HG03571 (cell line): ENCODE measurements around the gene SSTR3.

Experiments used
- ATAC-seq: cut with Tn5 transposase; IDR thresholded peaks from one replicate; pipeline ENCODE4 v1.9.1; 2021; ENCODE audit not compliant: unreplicated experiment

The SSTR3 gene

DNA sequence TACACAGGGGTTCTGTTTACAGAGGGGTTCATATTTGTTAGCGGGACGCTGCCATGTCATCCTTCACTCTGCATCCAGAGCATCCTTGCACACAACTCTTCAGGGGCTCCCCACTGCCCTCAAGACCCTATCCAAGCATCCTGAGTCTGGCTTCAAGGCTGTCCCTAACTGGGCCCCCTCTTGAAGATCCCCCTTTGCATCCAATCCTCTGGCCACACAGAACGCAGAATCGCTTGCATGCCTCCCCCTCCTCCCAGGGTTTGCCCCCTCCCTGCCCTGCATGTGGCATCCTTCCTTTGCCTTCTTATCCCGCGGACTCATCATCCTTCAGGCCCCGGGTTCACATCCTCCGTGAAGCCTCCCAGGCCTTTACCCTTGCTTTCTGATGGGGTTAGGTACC is 42.9 kb downstream of the SSTR3 start:
- ATAC-seq, result no peak

DNA sequence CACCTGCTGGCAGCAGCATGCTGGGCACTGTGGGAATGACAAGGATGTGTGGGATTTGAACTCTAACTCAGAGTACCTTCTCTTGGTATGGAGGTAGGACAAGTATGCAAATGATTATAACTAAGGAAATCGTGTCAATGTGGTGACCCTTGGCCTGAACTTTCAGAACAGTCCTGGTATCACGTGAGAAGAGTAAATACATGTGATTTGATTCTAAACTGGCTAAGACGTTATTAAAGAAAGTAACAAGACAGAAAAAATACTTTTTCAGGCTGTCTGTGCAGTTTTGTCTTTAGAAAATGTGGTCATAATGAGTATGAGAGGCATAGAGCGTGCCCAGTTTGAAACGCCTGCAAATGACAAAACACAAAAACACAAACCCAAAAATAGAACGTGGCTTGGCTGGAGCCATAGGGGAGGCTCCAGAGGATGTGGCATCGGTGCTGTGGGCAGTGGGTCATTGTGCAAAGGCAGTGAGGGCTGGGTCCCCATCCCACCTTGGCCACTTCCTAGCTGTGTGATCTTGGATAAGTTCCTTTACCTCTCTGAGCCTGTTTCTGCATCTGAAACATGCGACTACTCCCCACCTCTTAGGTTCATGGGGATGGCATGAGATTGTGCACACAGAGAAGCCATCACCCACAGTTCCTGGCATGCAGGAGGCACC is 44.2 kb downstream of the SSTR3 start:
- no peak for ATAC-seq

DNA sequence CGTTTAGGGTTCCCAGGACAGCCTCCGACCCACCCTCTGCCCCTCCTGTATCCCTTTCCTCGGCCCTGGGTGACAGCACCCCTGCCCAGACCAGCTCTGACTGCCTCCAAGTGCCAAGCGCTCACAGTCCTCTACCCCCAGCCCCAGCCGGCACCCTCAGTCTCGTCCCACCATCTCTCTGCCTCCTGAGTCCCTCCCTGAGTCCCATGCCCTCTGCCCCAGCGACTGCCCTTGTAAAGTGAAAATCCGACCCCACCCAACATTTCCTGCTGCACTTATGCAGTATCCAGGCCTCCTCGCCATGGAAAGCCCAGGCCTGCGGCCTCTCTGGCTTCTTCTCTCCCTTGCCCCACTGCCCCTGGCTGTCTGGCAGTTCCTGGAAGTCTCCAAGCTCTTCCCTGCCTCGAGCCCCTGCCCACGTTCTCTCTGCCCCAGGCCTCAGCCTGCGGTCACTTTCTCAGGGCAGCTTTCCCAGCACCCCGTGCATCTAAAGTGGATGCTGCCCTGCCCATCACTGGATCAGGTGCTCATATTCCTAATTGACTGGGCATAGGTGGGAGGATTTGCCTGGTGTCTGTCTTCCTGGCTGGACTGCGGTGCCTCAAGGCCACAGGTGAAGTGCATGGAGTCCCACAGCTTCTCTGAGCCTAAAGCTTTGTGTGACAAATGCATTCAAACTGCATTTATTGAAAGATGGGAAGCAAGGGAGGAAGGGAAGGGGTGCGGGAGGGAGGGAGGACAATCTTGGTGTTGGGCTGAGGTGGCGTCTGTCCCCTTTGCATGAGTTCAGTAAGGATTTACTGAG is 44.9 kb downstream of the SSTR3 start:
- no peak for ATAC-seq

GRCh38 chr22:37166675-37167066 is 45.6 kb downstream of the SSTR3 start:
- no peak for ATAC-seq

GRCh38 chr22:37165940-37166674 is 46.2 kb downstream of the SSTR3 start:
- ATAC-seq, result no peak

GRCh38 chr22:37165066-37165465 is 47.2 kb downstream of the SSTR3 start:
- ATAC-seq, result no peak

GRCh38 chr22:37164505-37164887 is 47.8 kb downstream of the SSTR3 start:
- no peak for ATAC-seq

DNA sequence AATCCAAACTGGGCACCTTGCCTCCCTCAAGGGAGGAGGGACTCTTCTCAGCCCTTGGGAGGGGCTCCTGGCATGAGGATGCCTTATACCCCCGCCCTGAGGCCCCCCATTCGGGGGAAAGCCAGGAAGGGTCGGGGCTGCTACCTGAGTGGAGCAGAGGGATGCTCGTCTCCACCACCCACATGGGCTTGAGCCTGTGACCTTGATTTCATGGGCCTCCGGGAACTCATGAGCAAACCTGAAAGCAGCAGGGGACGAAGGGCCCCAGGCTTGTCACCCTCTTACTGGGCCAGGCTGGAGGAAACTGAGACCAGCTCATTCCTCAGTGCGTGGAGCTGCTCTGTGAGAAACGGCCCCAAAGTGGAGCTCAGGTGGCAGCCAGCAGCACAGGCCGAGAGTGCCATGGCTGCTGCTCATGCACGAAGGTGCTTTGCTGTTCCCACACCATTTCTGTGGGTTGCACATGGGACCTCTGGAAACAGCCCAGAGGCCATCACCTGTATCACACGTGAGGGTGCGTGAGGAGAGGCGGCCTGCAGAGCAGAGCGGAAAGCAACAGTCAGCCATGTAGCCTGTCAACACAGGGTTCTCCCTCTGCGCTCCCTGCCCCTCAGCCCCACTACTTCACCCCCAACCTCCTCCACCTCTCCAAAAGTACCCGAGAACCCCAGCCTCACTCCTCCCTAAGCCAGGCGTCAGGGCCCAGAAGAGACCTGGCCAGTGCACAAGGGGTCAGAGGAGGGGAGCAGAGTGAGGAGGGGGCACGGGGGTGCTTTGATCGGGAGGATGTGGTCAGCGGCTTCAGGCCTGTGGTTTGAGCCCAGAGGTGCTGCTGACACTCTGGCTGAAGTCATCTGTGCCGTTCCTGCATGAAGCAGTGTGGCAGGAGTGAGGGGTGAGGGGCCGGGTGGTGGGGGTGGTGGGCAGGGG is 48.4 kb downstream of the SSTR3 start:
- ATAC-seq, result peak; percentile 32

DNA sequence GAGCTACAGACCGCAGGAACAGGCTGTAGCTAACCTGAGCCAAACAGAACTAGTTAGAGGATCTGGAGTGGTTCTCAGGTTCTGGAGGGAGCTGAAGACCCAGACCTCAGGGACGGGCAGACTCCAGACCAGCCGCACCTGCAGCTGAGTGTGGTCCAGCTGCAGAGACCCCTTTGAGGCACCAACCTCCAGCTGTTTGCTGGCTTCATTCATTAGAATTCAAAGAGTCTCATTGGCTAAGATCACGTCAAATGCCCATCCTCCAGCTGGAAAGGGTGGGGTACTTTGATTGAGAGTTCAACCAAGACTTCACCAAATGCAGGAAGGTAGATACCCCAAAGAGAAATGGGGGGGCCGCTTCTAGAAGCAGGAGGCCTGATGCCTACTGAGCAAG is 49.2 kb downstream of the SSTR3 start:
- ATAC-seq, result no peak

DNA sequence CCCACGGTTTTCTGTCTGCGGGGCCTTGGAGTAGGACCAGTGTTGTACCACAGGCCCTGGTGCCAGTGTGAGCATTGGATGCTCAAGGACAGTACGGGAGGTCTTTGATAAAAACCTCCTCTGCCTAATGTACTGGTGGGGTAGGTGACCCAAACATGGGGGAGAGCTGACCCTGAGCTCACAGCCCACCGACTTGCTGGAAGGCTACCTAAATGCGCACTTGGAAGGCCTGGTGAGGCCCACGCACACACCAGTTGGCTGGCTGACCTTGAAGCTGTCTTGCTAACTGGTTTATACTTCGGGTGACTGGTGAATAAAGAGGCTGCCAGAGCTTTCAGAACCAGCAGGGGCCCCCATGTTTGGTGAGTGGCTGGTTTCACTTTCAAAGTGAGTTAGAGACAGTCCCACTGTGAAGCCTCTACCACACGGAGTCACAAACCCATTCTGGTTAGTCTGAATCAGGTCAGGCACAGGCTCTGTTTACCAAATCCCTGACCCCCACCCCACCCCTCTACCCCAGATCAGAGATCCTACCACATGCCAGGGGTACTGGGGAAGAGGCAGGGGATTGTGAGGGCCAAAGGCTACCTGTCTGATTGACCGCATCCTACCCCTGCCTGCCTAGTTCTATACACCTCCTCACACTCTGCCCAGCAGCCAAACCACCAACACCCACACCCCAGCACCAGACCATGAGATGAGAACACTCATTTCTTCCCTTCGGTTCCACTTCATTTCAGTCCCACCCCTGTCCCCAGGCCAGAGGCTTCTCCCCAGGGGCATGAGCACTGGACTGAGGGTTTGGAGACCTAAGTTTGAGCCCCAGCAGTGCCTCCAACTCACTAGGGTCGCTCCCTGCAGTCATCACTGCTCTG is 49.8 kb downstream of the SSTR3 start:
- ATAC-seq, result peak; percentile 36

DNA sequence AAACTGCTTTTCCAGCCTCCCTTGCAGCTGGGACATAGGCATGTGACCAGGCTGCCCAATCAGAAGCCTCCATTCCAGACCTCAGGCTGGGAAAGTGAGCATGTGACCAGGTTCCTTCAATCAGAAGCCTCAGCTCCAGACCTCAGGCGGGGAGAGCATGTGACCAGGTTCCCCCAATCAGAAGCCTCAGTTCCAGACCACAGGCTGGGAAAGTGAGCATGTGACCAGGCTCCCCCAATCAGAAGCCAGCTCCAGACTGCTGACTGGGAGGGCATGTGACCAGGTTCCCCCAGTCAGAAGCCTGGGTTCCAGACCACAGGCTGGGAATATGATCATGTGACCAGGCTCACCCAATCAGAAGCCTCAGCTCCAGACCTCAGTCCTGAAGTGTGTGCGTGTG is 50.8 kb downstream of the SSTR3 start:
- ATAC-seq, result no peak

GRCh38 chr22:37160027-37160426 is 52.2 kb downstream of the SSTR3 start:
- ATAC-seq, result no peak

DNA sequence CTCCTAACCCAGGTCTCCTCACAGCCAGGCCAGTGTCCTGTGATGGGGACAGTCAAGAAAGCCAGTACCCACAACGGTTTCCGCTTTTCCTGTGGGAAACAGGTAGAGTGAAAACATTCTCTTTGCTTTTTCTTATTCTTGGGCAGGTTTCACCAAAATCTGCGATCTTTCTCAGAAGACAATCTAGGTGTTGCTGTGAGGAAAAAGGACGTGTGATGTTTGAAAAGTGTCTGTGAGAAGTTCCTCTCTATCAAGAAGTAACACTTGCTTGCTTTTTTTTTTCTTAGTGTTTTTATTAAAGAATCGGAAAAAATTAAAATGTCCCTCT is 53.4 kb downstream of the SSTR3 start:
- no peak for ATAC-seq

DNA sequence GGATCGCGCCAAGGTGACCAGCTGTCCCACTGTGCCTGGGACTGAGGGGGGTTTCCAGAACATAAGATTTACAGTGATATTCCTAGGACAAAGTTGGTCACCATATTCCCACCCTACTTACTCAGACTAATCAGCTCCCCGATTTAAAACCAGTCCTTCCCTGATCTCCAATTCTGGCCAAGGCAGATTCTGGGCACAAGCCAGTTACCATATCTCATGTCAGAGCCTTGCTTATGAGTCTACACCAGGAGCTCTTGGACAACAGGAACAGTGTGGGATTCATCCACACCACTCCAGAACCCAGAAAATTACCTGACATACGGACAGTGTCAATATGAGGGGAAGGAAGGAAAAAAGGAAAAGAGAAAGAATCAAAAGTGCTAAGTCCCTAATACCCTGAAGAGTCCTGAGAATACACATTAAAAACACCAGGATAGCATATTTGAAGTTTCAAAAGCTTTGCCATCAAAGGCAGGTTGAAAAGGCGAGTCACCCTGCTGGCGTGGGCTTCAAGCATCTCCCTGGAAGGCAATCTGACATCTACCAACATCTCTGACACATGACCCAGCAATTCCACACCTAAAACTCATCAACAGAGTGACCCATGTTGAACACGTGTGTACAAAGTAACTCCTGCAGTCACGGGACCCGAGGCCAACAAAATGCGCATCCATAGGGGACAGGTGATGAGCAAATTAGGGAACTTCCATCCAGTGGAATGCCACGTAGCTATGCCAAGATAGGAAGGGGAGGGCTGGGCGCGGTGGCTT is 54.6 kb downstream of the SSTR3 start:
- ATAC-seq, result no peak

DNA sequence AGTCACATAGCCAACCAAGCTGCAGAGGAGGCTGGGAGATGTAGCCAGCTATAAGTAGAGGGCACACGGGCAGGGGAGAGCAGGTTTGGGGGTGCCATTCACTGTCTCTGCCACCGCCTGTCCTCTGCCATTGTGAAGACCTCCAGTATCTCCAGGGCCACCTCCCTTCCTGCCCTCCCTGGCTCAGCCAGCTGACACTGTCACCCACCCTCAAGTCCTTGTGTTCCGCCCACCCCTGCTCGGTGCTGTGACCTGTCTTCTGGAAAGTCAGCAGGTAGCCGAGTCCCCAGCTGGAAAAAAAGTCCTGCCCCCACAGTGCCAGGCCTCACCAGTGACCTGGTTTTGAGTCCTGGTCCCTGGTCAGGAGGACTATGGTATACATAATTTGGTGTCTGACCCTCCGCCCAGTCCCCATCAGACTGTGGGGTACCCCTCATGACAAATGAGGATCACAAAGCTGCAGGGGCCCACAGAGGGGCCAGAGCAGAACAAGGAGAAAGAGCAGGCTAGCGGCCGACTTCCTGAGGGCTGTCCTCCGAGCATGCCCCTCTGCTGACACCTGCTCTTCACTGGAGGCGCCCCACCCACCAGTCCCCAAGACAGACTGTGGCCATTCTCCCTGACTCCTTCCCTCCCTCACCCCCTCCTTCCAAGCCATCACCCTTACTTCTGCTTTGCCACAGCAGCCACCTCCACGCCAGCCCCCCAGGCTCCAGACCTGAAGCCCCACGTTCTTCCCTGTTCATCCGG is 55.4 kb downstream of the SSTR3 start:
- ATAC-seq, result no peak

DNA sequence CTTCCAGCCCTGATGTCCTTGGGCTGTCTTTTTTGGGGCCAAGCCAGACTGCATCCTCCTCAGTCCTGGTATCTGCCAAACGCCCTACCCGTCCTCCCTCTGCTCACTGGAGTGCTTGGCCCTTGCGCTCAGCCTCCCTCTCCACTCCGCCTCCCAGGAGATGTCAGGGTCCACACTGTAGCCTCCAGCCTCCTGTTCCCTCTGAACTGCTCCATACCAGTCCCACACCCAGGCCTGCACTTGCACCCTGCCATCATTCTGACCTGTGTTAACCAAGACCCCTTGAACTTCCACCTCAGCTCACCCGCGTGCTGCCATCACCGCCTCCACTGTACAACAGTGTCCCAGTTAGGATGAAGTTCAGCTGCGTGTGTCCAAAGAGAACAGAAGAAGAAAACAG is 56.3 kb downstream of the SSTR3 start:
- ATAC-seq, result no peak

- ATAC-seq, result no peak
Observed at GRCh38 chr22:37154925-37155712, 57.2 kb downstream of the SSTR3 start.
